HepG2 (cell line): ENCODE results near the gene CLEC7A. TPM values are rescaled to one million over a fixed set of nuclear protein-coding genes. Genes with fewer than 3 reads are reported as not detected.

Source experiments
- ATAC-seq: fragments of 200-7000 bp; cut with Tn5 transposase; 3 replicates; pipeline ENCODE4 v1.9.1; 2020; ENCODE audit warnings: mild to moderate bottlenecking, moderate library complexity
- BruUV-seq: library from RNA; stranded (reverse); fragments of 400-500 nt; replicated peaks from 2 replicates; lab custom pipeline; 2021; lab: Mats Ljungman, UMichigan
- CTCF ChIA-PET: fragments of 300-600 bp; formaldehyde crosslinking; extraction: SDS; loops from one replicate; lab custom pipeline; 2021; ENCODE audit warnings: low total read pairs, inconsistent platforms, low intra/inter-chr PET ratio; lab: Yijun Ruan, JAX
- POLR2A ChIA-PET: fragments of 350-600 bp; sonication (Branson Sonifier 250); formaldehyde crosslinking; loops from one replicate; lab custom pipeline; 2020; ENCODE audit warnings: antibody characterized with exemption, inconsistent platforms; lab: Yijun Ruan, JAX
- DNase-seq: peaks from one replicate; pipeline ENCODE4 v3.0.0-alpha.2; 2015; ENCODE audit warnings: low spot score
- FAIRE-seq: peaks from 3 replicates; lab custom pipeline; 2011; peaks lifted over from hg19 to GRCh38; lab: Jason Lieb, UNC
- H2AFZ ChIP-seq: one replicate; pipeline ENCODE4 v1.6.1; 2011; ENCODE audit warnings: low read length, inconsistent platforms
- H3K27ac ChIP-seq: fragments of 300-600 bp; 3 replicates; pipeline ENCODE4 v1.8.0; 2011; ENCODE audit warnings: mixed run types, mild to moderate bottlenecking, mixed read lengths, low read length, inconsistent platforms; ENCODE audit not compliant: insufficient read depth; ENCODE audit errors: extremely low read length
- H3K27me3 ChIP-seq, 2 experiments: fragments of 200-600 bp in 1 of 2; 2 replicates in 1 of 2; 3 replicates in 1 of 2; pipeline versions ENCODE4 v1.6.0 to v1.8.0; 2011; ENCODE audit warnings: low read length in 2 of 2, mild to moderate bottlenecking in 2 of 2, moderate library complexity in 2 of 2, inconsistent platforms in 1 of 2; ENCODE audit not compliant: insufficient read depth in 2 of 2, control insufficient read depth in 1 of 2
- H3K36me3 ChIP-seq, 2 experiments: fragments of 200-600 bp in 1 of 2; replicated peaks in 1 of 2; 2 replicates in 1 of 2; 3 replicates in 1 of 2; pipeline versions ENCODE4 v1.5.1 to v1.8.0; 2011; ENCODE audit warnings: low read length in 2 of 2, inconsistent platforms in 1 of 2; ENCODE audit not compliant: insufficient read depth in 2 of 2, control insufficient read depth in 1 of 2
- H3K4me1 ChIP-seq: 2 replicates; pipeline ENCODE4 v1.5.1; 2012; ENCODE audit warnings: low read length, inconsistent platforms; ENCODE audit not compliant: insufficient read depth
- H3K4me2 ChIP-seq: 2 replicates; pipeline ENCODE4 v1.6.0; 2011; ENCODE audit warnings: low read depth, low read length, inconsistent platforms
- H3K4me3 ChIP-seq, 3 experiments: fragments of 200-600 bp in 1 of 3; sonication (generic), shearing (Covaris generic) in 1 of 3; replicated peaks in 1 of 3; 2 replicates each; pipeline ENCODE4 v1.5.1; 2011 to 2016; ENCODE audit warnings: low read length in 3 of 3, inconsistent platforms in 2 of 3, low read depth in 2 of 3, mild to moderate bottlenecking in 2 of 3, control low read depth in 1 of 3, mixed read lengths in 1 of 3; ENCODE audit not compliant: insufficient read depth in 1 of 3
- H3K79me2 ChIP-seq: one replicate; pipeline ENCODE4 v1.6.1; 2011; ENCODE audit warnings: low read length, inconsistent platforms; ENCODE audit not compliant: insufficient read depth
- H3K9ac ChIP-seq: 2 replicates; pipeline ENCODE4 v1.6.0; 2011; ENCODE audit warnings: mild to moderate bottlenecking, low read depth, low read length, inconsistent platforms; ENCODE audit not compliant: insufficient read depth
- H3K9me3 ChIP-seq: 2 replicates; pipeline ENCODE4 v1.5.1; 2012; ENCODE audit warnings: mild to moderate bottlenecking, low read length
- H4K20me1 ChIP-seq: 2 replicates; pipeline ENCODE4 v1.6.0; 2011; ENCODE audit warnings: inconsistent platforms, mild to moderate bottlenecking, low read length, moderate library complexity; ENCODE audit not compliant: insufficient read depth
- ARID2 ChIP-seq: sonication (generic); formaldehyde crosslinking; IDR thresholded peaks from 2 replicates; pipeline ENCODE4 v1.8.1; 2022; ENCODE audit warnings: mild to moderate bottlenecking, missing genetic modification reagents, borderline replicate concordance
- MTF2 ChIP-seq: sonication (generic); formaldehyde crosslinking; IDR thresholded peaks from 2 replicates; pipeline ENCODE4 v1.5.0; 2020; ENCODE audit warnings: missing genetic modification reagents, borderline replicate concordance
- MYC ChIP-seq: sonication (generic); formaldehyde crosslinking; IDR thresholded peaks from 2 replicates; pipeline ENCODE4 v1.9.0; 2021; ENCODE audit warnings: missing genetic modification reagents, borderline replicate concordance
- NPAS2 ChIP-seq: sonication (generic); formaldehyde crosslinking; IDR thresholded peaks from 2 replicates; pipeline ENCODE4 v1.8.0; 2022; ENCODE audit warnings: mild to moderate bottlenecking, missing genetic modification reagents, borderline replicate concordance
- SPEN ChIP-seq: sonication (generic); formaldehyde crosslinking; IDR thresholded peaks from 2 replicates; pipeline ENCODE4 v1.5.1; 2020; ENCODE audit warnings: low read depth, mild to moderate bottlenecking, missing genetic modification reagents
- SRY ChIP-seq: sonication (generic); formaldehyde crosslinking; IDR thresholded peaks from 2 replicates; pipeline ENCODE4 v1.8.0; 2022; ENCODE audit warnings: mild to moderate bottlenecking, missing genetic modification reagents
- ZNF230 ChIP-seq: sonication (generic); formaldehyde crosslinking; IDR thresholded peaks from 2 replicates; pipeline ENCODE4 v1.4.0; 2020; ENCODE audit warnings: mild to moderate bottlenecking, missing genetic modification reagents
- ZNF264 ChIP-seq: sonication (generic); formaldehyde crosslinking; IDR thresholded peaks from 2 replicates; pipeline ENCODE4 v1.4.0; 2020; ENCODE audit warnings: missing genetic modification reagents
- ZNF337 ChIP-seq: sonication (generic); formaldehyde crosslinking; IDR thresholded peaks from 2 replicates; pipeline ENCODE4 v1.5.1; 2020; ENCODE audit warnings: missing genetic modification reagents, low read depth, mild to moderate bottlenecking, borderline replicate concordance
- ZNF460 ChIP-seq: sonication (generic); formaldehyde crosslinking; IDR thresholded peaks from 2 replicates; pipeline ENCODE4 v1.5.1; 2020; ENCODE audit warnings: missing genetic modification reagents, mild to moderate bottlenecking, borderline replicate concordance
- ZNF543 ChIP-seq: sonication (generic); formaldehyde crosslinking; IDR thresholded peaks from 2 replicates; pipeline ENCODE4 v1.4.0; 2020; ENCODE audit warnings: mild to moderate bottlenecking, missing genetic modification reagents
- ZNF614 ChIP-seq: IDR thresholded peaks from 2 replicates; pipeline ENCODE4 v1.6.1; 2018; ENCODE audit warnings: missing biosample characterization, missing genetic modification reagents, inconsistent platforms, borderline replicate concordance
- WGBS: methylation state at CpG from one replicate; pipeline ENCODE4 v1.1.6; 2017; ENCODE audit warnings: low lambda C conversion rate; 5-methylcytosine and 5-hydroxymethylcytosine counted together
- in situ Hi-C: cut with HindIII; loops from 2 replicates; pipeline ENCODE4 v1.10.0; 2017; ENCODE audit warnings: low pct_unique_long_range_greater_than_20kb; ENCODE audit not compliant: extremely low pct_ligation_motif_present
- intact Hi-C: fragments of 100-400 bp; cut with micrococcal nuclease; formaldehyde crosslinking; loops from one replicate; pipeline ENCODE4 v1.10.0; 2022; ENCODE audit not compliant: unreplicated experiment
- polyA plus RNA-seq, 8 experiments: library from polyadenylated mRNA; depleted of rRNA in 3 of 8; stranded (reverse) in 7 of 8; unstranded in 1 of 8; fragments of >200 nt; fragmentation: Illumina TruSeq in 4 of 8; extraction: Trizol in 4 of 8; gene quantifications; 2 replicates each; pipeline versions ENCODE4 v1.2.1 to v1.2.3, GENCODE V29; 2011 to 2016; ENCODE audit warnings: low read depth in 4 of 8, missing spikeins in 1 of 8, mixed read lengths in 1 of 8; ENCODE audit not compliant: insufficient read depth in 1 of 8
- total RNA-seq, 5 experiments: library from RNA; depleted of rRNA; stranded (reverse); fragments of >200 nt; fragmentation: Illumina TruSeq; extraction: Trizol; gene quantifications; 2 replicates each; pipeline ENCODE4 v1.2.3, GENCODE V29; 2016; ENCODE audit warnings: low read depth in 1 of 5
- TF ChIP-seq, protein P1 (sequence below): sonication (generic); formaldehyde crosslinking; IDR thresholded peaks from 2 replicates; pipeline ENCODE4 v1.5.1; 2020; ENCODE audit warnings: mild to moderate bottlenecking, moderate library complexity, missing genetic modification reagents
- TF ChIP-seq, protein P2 (sequence below), 2 experiments: sonication (generic) in 1 of 2; formaldehyde crosslinking in 1 of 2; IDR thresholded peaks; 2 replicates each; pipeline versions ENCODE4 v1.4.0 to v1.6.1; 2016 to 2020; ENCODE audit warnings: borderline replicate concordance in 1 of 2, low read depth in 1 of 2, mild to moderate bottlenecking in 1 of 2, missing genetic modification reagents in 1 of 2
- TF ChIP-seq, protein P3 (sequence below): sonication (generic); formaldehyde crosslinking; IDR thresholded peaks from 2 replicates; pipeline ENCODE4 v1.4.0; 2020; ENCODE audit warnings: mild to moderate bottlenecking, low read depth, missing genetic modification reagents

CLEC7A gene
- total and polyA plus RNA-seq, 2 of the 13 experiments (the other 11 are each of a cell fraction or from before 2014, with no cell fraction given): not detected

DNA sequence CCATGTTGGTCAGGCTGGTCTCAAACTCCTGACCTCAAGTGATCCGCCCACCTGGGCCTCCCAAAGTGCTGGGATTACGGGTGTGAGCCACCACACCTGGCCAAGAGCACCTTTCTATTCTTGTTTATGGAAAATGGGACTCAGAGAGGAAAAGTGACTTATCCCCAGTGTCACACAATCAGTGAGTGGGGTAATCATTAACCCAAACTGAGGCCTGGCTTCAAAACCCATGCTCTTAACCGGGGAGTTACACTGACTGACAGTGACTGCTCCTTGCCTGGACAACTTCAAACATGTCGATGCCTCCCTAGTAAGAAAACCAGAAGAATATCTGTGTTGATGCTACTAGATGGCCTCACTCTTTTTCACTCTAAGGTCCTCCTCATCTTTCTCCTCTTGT is 7.3 kb downstream of the CLEC7A start:
- POLR2A ChIA-PET: no interaction called here

More for the DNA sequence above, 7.3 kb downstream of the CLEC7A start:
- H3K4me3 ChIP-seq: no peak overlapping the region
- peaks cover 0 to 3% of the 10 kb centered on the region in 2 experiments; a peak in 1 of 5 replicates for H3K27me3 ChIP-seq
- peaks cover 8% of the 10 kb centered on the region for H3K4me1 ChIP-seq
- no peaks in the 10 kb centered on the region for H3K79me2 ChIP-seq
- WGBS: 9% methylated on average over 2 of the region's 4 CpGs
- H3K9me3 ChIP-seq: no peaks in the 10 kb centered on the region
- H4K20me1 ChIP-seq: no peaks in the 10 kb centered on the region
- H3K9ac ChIP-seq: no peak overlapping the region
- intact Hi-C loops (no loop called here), in situ Hi-C loops (no loop called here)
- FAIRE-seq: no peak
- no peak overlapping the region for H2AFZ ChIP-seq
- ATAC-seq: peak; percentile 78
- BruUV-seq: no TSS peak
- no peaks in the 10 kb centered on the region for H3K36me3 ChIP-seq
- CTCF ChIA-PET: no interaction called here
- peak; percentile 13 for DNase-seq
- TF ChIP-seq ZNF264 (CRISPR knock-in tag): no peak
- TF ChIP-seq ARID2: no peak
- TF ChIP-seq, protein P1, sequence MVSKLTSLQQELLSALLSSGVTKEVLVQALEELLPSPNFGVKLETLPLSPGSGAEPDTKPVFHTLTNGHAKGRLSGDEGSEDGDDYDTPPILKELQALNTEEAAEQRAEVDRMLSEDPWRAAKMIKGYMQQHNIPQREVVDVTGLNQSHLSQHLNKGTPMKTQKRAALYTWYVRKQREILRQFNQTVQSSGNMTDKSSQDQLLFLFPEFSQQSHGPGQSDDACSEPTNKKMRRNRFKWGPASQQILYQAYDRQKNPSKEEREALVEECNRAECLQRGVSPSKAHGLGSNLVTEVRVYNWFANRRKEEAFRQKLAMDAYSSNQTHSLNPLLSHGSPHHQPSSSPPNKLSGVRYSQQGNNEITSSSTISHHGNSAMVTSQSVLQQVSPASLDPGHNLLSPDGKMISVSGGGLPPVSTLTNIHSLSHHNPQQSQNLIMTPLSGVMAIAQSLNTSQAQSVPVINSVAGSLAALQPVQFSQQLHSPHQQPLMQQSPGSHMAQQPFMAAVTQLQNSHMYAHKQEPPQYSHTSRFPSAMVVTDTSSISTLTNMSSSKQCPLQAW (CRISPR knock-in tag): peak; percentile 35; the same call in 1 of the 2 replicates
- TF ChIP-seq, protein P2, sequence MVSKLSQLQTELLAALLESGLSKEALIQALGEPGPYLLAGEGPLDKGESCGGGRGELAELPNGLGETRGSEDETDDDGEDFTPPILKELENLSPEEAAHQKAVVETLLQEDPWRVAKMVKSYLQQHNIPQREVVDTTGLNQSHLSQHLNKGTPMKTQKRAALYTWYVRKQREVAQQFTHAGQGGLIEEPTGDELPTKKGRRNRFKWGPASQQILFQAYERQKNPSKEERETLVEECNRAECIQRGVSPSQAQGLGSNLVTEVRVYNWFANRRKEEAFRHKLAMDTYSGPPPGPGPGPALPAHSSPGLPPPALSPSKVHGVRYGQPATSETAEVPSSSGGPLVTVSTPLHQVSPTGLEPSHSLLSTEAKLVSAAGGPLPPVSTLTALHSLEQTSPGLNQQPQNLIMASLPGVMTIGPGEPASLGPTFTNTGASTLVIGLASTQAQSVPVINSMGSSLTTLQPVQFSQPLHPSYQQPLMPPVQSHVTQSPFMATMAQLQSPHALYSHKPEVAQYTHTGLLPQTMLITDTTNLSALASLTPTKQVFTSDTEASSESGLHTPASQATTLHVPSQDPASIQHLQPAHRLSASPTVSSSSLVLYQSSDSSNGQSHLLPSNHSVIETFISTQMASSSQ (IDR thresholded peaks at IDR 0.05; ENCODE audit: low read depth): peak; percentile 76
- TF ChIP-seq, protein P2 (CRISPR knock-in tag; IDR thresholded peaks at IDR 0.05; ENCODE audit: borderline replicate concordance): no peak
- TF ChIP-seq, protein P3, sequence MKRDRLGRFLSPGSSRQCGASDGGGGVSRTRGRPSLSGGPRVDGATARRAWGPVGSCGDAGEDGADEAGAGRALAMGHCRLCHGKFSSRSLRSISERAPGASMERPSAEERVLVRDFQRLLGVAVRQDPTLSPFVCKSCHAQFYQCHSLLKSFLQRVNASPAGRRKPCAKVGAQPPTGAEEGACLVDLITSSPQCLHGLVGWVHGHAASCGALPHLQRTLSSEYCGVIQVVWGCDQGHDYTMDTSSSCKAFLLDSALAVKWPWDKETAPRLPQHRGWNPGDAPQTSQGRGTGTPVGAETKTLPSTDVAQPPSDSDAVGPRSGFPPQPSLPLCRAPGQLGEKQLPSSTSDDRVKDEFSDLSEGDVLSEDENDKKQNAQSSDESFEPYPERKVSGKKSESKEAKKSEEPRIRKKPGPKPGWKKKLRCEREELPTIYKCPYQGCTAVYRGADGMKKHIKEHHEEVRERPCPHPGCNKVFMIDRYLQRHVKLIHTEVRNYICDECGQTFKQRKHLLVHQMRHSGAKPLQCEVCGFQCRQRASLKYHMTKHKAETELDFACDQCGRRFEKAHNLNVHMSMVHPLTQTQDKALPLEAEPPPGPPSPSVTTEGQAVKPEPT (CRISPR knock-in tag): no peak
- TF ChIP-seq MYC (CRISPR knock-in tag): no peak
- no peak for TF ChIP-seq NPAS2
- peak; percentile 60; the same call in 1 of the 2 replicates for TF ChIP-seq ZNF460 (CRISPR knock-in tag)
- TF ChIP-seq SRY (CRISPR knock-in tag): no peak
- no peak for TF ChIP-seq ZNF230 (CRISPR knock-in tag)
- TF ChIP-seq SPEN (CRISPR knock-in tag): no peak
- no peak for TF ChIP-seq ZNF337 (CRISPR knock-in tag)
- TF ChIP-seq ZNF543: no peak
- TF ChIP-seq ZNF614 (CRISPR knock-in tag): no peak
- TF ChIP-seq MTF2 (CRISPR knock-in tag): no peak
- TF ChIP-seq, all 625 proteins: peak for 3
- Histone ChIP-seq H3K4me2 (0 out of 2 replicates have a peak overlapping the region, but pooled peaks have one; percentile 8), H3K27ac (no peak overlapping the region)
